UCSD-AML1 (cell line): ENCODE results near the gene MEF2C.
"Not testable (repeated sequence)": the region's sequence is repeated elsewhere in the genome, so short reads cannot be mapped to it uniquely, and the experiment has no call there.

Experiments
- DNase-seq: peaks from one replicate; lab custom pipeline; 2025; ENCODE audit not compliant: unreplicated experiment; lab: John Stamatoyannopoulos, UW

The MEF2C gene

GRCh38 chr5:88883059-88883835 is at the start of gene MEF2C:
MEF2C (minus strand) TSS chr5:88883184; CDS start chr5:88823788, 59,396 bp downstream.
- DNase-seq = peak; percentile 89

DNA sequence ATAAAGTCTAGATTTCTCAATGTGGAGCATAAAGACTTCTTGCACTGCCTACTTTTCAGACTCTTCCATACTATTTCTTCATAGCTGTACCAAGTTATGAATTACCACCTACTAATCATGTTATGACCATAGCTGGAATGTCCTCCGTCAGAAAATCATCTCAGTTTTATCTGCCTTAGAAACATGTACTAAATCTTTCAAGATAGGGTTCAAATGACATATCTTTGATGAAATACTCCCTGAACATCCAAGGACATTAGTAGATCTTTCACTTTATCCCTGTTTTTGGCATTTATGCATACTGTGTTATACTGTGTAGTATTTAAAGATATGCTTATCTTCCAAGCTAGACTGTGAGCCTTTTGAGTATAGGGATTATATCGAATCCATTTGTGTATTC is 49.6 kb upstream of the MEF2C start:
- no peak for DNase-seq

DNA sequence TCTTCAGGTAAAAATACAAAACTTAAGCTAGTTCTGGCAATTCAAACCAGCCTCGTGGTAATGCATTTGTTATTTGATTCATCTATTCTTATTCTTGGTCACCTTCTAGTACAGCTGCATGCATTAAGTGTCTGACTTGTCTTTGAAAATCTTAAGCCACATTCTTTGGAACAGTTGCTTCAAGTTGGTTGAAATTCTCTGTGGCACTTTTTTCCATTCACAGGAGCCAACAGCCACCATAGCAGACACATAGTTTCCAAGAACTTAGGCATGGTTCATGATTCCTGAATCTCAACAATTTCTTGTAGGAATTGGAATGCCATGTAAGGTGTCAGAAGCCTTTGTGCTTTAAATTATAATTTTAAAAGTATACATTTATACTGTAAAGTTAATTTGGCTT is 47.4 kb upstream of the MEF2C start:
- no peak for DNase-seq

DNA sequence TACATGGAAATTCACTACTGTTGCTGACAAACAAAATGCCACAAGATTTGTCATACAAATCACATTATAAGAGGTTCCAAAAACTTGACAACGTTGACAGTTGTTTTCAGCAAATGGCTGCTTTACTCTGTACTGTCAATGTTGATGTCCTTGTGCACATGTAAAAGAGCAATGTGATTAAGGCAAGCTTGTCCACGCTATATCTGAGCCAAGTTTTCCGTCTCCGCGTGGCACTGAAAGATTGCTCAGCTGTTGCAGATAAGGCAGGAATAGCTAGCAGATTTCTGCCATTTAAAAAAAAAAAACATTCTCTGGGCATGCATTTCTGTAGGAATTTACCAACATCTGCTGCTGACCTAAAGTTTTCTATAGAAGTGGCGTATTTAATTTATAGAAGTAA is 46.4 kb upstream of the MEF2C start:
- no peak for DNase-seq

DNA sequence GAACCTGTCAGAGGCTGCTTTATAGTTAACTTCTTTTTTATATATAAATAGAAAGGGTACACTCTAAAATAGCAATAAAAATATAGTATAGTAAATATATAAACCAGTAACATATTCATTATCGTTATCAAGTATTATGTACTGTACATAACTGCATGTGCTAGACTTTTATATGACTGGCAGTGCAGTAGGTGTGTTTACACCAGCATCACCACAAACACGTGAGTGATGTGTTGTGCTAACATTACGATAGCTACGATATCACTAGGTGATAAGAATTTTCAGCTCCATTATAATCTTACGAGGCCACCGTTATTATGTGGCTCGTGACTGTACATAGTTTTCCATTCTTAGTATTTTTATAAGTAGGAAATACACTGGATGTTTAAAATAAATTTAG is 43.8 kb upstream of the MEF2C start:
- DNase-seq = no peak

DNA sequence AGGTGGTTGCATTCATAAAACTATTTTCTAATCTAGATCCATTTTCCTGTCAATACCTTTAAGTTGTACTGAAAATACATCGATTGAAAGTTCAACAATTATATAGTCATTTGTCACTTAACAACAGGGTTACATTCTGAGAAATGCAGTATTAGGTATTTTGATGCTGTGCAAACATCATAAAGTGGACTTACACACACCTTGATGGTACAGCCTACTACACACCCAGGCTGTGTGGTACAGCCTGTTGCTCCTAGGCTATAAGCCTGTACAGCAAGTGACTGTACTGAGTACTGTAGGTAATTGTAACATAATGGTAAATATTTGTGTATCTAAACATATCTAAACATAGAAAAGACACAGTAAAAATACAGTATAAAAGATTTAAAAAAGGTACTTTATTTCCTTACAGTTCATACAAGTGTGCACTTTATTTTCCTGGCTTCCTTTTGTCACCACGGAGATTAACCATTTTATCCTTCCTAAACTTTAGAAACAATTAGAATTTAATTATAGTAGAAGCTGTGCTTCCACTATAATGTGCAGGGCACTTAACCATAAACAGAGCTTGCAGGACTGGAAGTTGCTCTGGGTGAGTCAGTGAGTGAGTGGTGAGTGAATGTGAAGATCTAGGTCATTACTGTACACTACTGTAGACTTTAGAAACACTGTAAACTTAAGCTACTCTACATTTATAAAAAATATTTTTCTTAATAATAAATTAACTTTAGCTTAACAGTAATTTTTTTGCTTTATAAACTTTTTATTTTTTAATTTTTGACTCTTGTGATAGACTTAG is 42.9 kb upstream of the MEF2C start:
- no peak for DNase-seq

GRCh38 chr5:88924330-88924657 is 41.3 kb upstream of the MEF2C start:
- no peak for DNase-seq

DNA sequence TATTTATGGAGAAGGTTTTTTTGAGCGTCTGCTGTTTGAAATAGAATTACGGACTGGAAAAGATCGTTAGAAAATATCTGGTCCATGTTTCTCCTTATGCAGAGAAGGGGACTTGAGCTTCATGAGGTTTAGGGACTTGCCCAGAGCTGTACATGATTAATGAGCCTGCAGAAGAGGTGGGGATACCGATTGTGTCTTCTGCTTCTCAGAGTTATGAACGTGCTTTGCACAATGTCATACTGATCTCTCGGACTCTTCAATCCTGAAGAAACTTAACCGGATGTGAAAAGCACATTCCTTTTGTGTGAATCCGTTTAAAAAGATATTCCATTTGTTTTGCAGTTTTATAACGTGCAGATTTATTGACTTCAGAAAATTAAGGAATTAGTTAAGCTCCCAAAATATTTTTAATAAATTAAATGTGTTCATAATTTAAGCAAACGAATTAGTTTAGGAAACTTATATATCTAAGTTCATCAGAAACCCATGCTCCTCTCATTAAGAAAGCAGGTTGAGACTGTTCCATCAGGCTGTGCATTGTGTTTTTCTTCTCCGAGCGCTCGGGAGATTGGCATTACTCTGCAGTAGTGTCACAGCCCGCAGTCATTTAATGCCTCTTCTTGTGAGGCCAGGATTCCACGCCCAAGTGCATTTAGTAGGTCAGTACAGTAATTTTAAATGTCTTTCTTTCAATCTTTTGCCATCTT is 40.8 kb upstream of the MEF2C start:
- DNase-seq = no peak

DNA sequence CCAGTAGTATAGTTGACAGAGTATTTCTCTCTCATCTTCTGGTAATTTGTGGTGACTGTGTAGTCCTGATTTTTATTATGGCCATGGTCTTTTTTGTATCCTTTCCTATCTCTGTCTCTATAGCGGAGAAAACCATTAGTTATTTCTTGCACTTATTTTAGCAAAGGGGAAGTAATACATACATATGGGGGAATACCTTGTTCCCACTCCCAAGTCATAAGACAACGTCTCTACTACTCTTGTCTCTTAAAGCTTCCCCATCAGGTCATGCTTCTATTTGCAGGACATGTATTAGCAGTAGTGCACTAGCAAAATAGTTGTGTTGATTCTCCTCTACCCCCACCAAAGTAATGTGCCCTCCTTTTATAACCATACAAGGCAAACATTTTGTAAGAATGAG is 29.8 kb upstream of the MEF2C start:
- DNase-seq = not testable (repeated sequence)

DNA sequence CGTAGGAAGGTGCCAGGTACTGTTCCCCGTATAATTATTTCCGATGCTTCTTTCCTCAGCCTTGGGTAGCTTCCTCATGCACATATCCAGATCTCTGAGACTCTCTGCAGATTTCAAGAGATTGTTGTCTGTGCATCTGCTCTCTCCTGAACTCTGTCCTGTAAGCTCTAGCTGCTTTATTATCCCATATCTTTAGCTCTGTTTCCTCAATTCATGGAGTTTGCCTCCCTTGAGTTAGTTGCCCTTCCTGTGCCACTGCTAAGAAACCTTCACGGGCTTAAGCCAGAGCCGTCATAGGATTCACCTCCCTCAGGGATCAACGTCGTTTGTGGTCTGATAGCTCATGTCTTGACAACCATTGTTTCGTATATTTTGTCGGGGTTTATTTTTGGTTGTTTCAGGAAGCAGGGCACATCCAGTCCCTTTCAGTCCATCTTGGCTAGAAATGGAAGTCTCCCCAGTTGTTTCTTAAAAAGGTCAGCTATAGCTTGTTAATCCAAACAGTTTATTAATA is 28.1 kb upstream of the MEF2C start:
- DNase-seq = peak; percentile 4

- not testable (repeated sequence) for DNase-seq
Observed at GRCh38 chr5:88904478-88904877, 21.5 kb upstream of the MEF2C start.

DNA sequence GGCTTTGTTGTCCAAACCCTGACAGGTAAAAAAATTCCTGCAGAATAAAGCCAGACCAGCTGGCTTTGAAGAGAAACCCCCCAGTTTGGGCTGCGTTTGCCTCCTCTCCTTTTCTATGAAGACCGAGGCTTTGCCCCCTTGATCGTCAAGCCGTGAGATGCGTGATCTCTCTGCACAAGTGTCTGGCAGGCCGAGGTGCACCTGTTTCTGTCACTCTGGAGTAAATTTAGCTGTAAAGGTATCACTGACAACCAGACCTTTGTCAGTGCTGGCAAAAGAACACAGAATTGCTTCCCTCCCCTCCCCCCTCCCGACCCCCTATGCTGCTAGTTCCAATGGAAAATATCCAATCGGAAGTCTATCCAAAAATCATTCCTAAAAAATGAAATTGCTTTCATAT is 21.0 kb upstream of the MEF2C start:
- DNase-seq = not testable (repeated sequence)

DNA sequence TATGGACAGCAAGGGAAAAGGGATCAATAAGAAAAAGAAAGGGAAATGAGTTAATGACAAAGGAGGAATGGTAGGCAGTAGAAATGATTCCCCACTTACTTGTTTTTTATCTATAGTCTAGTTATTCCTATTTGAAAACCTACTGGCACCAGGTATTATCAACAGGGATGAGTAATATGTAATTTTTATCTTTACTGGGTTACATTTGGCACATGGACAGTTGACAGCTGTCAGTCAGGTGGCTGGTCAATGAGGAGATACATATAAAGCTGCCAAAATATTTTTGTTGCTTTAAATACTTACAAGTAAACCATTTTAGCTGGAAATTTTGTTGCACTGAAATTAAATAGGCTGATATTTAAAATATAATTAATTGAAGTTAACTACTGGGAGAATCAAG is 18.1 kb upstream of the MEF2C start:
- not testable (repeated sequence) for DNase-seq

GRCh38 chr5:88899096-88899737 is 16.2 kb upstream of the MEF2C start:
- no peak for DNase-seq

GRCh38 chr5:88897748-88898147 is 14.8 kb upstream of the MEF2C start:
- DNase-seq = no peak

DNA sequence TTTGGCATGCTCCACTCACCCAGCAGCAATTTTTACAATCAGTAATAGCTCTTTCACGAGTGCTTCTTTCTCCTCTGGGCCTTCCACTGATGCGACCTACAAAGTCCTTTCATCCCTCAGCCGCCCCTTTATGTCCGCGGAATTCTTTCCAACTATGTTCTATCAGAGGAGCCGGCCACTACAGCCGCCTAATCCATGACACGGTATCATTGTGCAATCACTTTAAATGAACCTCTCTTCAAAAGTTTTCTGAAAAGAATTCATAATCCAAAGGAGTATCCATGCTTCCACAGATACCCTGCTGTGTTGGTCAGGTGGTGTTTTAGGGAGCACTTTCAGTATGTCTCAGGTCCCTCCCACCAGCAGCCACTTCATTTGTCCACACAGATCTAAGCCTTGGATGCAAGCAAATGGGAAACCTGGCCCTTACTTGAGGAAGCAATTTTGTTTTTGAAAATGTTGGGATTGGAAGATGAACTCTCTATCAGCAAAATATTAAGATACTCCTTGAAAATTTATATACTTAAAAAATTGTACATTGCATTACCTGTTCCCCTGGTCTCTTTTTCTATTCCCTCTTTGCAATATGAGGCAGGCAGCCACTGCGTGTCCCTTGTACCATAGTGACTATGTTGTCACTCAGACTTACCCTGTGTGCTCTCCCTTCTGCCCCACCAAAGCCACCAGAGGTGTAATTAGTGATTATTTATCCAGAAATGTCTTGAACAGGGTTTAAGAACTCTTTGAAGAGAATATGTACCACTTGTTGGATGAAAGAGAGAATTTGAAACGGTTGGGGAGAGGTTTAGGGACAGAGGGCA is 12.9 kb upstream of the MEF2C start:
- DNase-seq = peak; percentile 6

GRCh38 chr5:88892669-88893068 is 9.7 kb upstream of the MEF2C start:
- DNase-seq = peak; percentile 4

DNA sequence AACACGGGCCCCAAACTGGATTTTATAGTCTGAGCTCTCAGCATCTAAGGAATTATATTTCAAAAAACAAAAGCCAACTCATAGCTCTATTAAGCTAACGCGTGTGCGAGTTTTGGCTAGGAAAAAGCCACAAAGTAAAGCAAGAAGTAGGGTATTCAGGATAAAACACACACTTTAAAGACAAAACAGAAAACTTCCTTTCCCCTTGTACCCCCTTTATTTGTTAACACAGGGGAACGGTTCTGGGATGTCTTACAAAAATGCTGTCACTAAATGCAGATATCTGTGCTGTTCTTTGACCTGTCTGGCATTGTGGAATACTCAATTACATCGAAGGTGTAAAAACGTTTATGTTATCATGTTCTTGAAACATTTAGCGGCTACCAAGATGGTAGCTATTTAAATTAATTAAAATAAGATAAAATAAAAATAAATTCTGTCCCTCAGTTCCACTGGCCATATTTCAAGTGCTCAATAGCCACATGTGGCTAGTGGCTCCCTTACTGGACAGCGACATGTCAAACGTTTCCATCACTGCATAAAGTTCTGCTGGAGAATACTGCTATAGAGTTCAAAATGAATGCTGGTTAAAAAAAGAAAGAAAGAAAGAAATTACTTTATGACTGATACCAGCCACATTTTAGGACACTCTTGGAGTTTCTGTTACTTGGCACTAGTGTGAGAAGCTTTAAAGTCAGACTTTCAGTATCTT is 7.2 kb upstream of the MEF2C start:
- DNase-seq = peak; percentile 6

- peak; percentile 86 for DNase-seq
Observed at GRCh38 chr5:88889189-88890069, 6.4 kb upstream of the MEF2C start.
